GM23248 (cell line): ENCODE data around the gene SUPT5H. TPM values are rescaled to one million over a fixed set of nuclear protein-coding genes. Genes with fewer than 3 reads are reported as not detected.

Experiments
- DNase-seq: peaks from one replicate; pipeline ENCODE4 v3.0.0-alpha.2; 2015
- H2AFZ ChIP-seq: fragments of 200-600 bp; sonication (generic); 2 replicates; pipeline ENCODE4 v1.6.1; 2016; ENCODE audit warnings: antibody characterized with exemption
- H3F3A ChIP-seq: fragments of 200-600 bp; sonication (generic); 2 replicates; pipeline ENCODE4 v1.6.1; 2016; ENCODE audit warnings: mild to moderate bottlenecking, antibody characterized with exemption, mixed run types; ENCODE audit not compliant: insufficient read depth
- H3K27ac ChIP-seq: fragments of 200-600 bp; sonication (generic); 2 replicates; pipeline ENCODE4 v1.5.1; 2016; ENCODE audit warnings: mild to moderate bottlenecking
- H3K27me3 ChIP-seq: fragments of 200-600 bp; sonication (generic); replicated peaks from 2 replicates; pipeline ENCODE4 v1.6.1; 2016; ENCODE audit warnings: mild to moderate bottlenecking; ENCODE audit not compliant: insufficient read depth
- H3K36me3 ChIP-seq: fragments of 200-600 bp; sonication (generic); 2 replicates; pipeline ENCODE4 v1.6.1; 2016; ENCODE audit warnings: low read depth, mild to moderate bottlenecking
- H3K4me1 ChIP-seq: fragments of 200-600 bp; sonication (generic); 2 replicates; pipeline ENCODE4 v1.6.1; 2016; ENCODE audit warnings: mild to moderate bottlenecking; ENCODE audit not compliant: insufficient read depth
- H3K4me2 ChIP-seq: fragments of 200-600 bp; sonication (generic); one replicate; pipeline ENCODE4 v1.6.1; 2016; ENCODE audit warnings: mild to moderate bottlenecking; ENCODE audit not compliant: unreplicated experiment
- H3K4me3 ChIP-seq: fragments of 200-600 bp; sonication (generic); 2 replicates; pipeline ENCODE4 v1.5.1; 2016; ENCODE audit warnings: mild to moderate bottlenecking
- H3K79me2 ChIP-seq: fragments of 200-600 bp; sonication (generic); 2 replicates; pipeline ENCODE4 v1.6.1; 2016; ENCODE audit warnings: mild to moderate bottlenecking; ENCODE audit not compliant: insufficient read depth
- H3K9ac ChIP-seq: fragments of 200-600 bp; sonication (generic); 2 replicates; pipeline ENCODE4 v1.6.1; 2016; ENCODE audit warnings: mild to moderate bottlenecking
- H3K9me2 ChIP-seq: fragments of 200-600 bp; sonication (generic); 2 replicates; pipeline ENCODE4 v1.6.1; 2016; ENCODE audit warnings: mixed run types, mild to moderate bottlenecking, moderate library complexity; ENCODE audit not compliant: insufficient read depth
- H3K9me3 ChIP-seq: fragments of 200-600 bp; sonication (generic); one replicate; pipeline ENCODE4 v1.6.1; 2017; ENCODE audit warnings: low read depth
- H4K20me1 ChIP-seq: fragments of 200-600 bp; sonication (generic); 2 replicates; pipeline ENCODE4 v1.6.0; 2016; ENCODE audit not compliant: insufficient read depth
- EZH2 ChIP-seq: fragments of 200-600 bp; sonication (generic); IDR thresholded peaks from 2 replicates; pipeline ENCODE4 v1.6.1; 2018; ENCODE audit warnings: antibody characterized with exemption, mild to moderate bottlenecking; ENCODE audit not compliant: insufficient read depth, poor library complexity, severe bottlenecking
- EZH2phosphoT487 ChIP-seq: fragments of 200-600 bp; sonication (generic); IDR thresholded peaks from 2 replicates; pipeline ENCODE4 v1.6.1; 2018; ENCODE audit warnings: antibody characterized with exemption, moderate library complexity, mild to moderate bottlenecking, low read depth; ENCODE audit not compliant: insufficient read depth
- WGBS, 2 experiments: methylation state at CpG; one replicate each; pipeline ENCODE4 v1.1.6; 2015 to 2017; ENCODE audit warnings: low lambda C conversion rate in 2 of 2, low coverage in 1 of 2; ENCODE audit errors: missing lambda C conversion rate in 2 of 2; 5-methylcytosine and 5-hydroxymethylcytosine counted together
- in situ Hi-C: fragments of 300-500 bp; cut with MboI; formaldehyde crosslinking; loops from 2 replicates; pipeline ENCODE4 v1.15.0; 2020
- polyA plus RNA-seq: library from polyadenylated mRNA; unstranded; fragments of >200 nt; fragmentation: Nextera tagmentation; extraction: Ambion mirVana; gene quantifications from 2 replicates; pipeline ENCODE4 v1.2.1, GENCODE V29; 2016
- total RNA-seq: library from RNA; depleted of rRNA; stranded (reverse); fragments of >200 nt; shearing (Covaris generic); gene quantifications from 2 replicates; pipeline ENCODE4 v1.2.3, GENCODE V29; 2014

Gene SUPT5H
- total and polyA plus RNA-seq, 2 experiments from 2014 or later = 76.5 to 125 TPM

DNA sequence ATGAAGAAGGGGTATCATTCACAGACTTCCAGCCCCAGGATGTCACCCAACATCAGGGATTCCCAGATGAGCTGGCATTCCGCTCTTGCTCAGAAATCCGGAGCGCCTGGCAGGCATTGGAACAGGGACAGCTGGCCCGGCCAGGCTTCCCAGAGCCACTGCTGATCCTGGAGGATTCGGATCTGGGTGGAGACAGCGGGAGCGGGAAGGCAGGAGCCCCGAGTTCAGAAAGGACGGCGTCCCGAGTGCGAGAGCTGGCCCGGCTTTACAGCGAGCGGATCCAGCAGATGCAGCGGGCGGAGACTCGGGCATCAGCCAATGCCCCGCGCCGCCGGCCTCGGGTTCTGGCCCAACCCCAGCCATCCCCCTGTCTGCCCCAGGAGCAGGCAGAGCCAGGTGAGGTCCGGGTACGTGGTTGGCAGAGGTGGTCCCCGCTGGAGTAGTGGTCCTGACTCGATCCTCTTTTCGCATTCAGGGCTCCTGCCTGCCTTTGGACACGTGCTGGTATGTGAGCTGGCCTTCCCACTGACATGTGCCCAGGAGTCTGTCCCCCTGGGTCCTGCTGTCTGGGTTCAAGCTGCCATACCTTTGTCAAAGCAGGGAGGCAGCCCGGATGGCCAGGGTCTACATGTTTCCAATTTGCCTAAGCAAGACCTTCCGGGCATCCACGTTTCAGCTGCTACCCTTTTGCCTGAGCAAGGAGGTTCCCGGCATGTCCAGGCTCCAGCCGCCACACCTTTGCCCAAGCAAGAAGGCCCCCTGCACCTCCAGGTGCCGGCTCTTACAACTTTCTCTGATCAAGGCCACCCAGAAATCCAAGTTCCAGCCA, 21.9 kb upstream of the SUPT5H start:
- in situ Hi-C loops = no loop called here
- peaks cover 6% of the 10 kb centered on the region; the same call in 1 of the 2 replicates for H3K36me3 ChIP-seq

GRCh38 chr19:39424934-39425333, 20.4 kb upstream of the SUPT5H start:
- WGBS, 2 experiments = 73 to 88% methylated on average over 4 to 16 of the region's 16 CpGs
- no peak overlapping the region for H2AFZ ChIP-seq
- in situ Hi-C loops = no loop called here
- DNase-seq = no peak
- no peaks in the 10 kb centered on the region for H4K20me1 ChIP-seq
- H3K79me2 ChIP-seq = no peaks in the 10 kb centered on the region
- H3K36me3 ChIP-seq = no peaks in the 10 kb centered on the region
- H3K27ac ChIP-seq = no peak overlapping the region
- no peaks in the 10 kb centered on the region for H3K9me3 ChIP-seq
- TF ChIP-seq EZH2phosphoT487 (no peak), EZH2 (no peak)
- no peaks in the 10 kb centered on the region for H3K27me3 ChIP-seq
- H3K4me3 ChIP-seq = no peak overlapping the region
- H3F3A ChIP-seq = peaks cover 43% of the 10 kb centered on the region
- H3K4me1 ChIP-seq = peaks cover 17% of the 10 kb centered on the region
- no peak overlapping the region for H3K4me2 ChIP-seq
- no peak overlapping the region for H3K9ac ChIP-seq
- H3K9me2 ChIP-seq = no peaks in the 10 kb centered on the region

More for the DNA sequence above, 21.9 kb upstream of the SUPT5H start:
- Histone ChIP-seq H3K4me2 (no peak overlapping the region), H3K9ac (no peak overlapping the region), H3K79me2 (no peaks in the 10 kb centered on the region), H3K27me3 (no peaks in the 10 kb centered on the region), H3K4me3 (no peak overlapping the region), H3K27ac (no peak overlapping the region), H4K20me1 (no peaks in the 10 kb centered on the region), H2AFZ (no peak overlapping the region), H3K4me1 (peaks cover 9% of the 10 kb centered on the region), H3K9me2 (no peaks in the 10 kb centered on the region), H3K9me3 (no peaks in the 10 kb centered on the region), H3F3A (peaks cover 29% of the 10 kb centered on the region)
- DNase-seq = no peak
- TF ChIP-seq EZH2phosphoT487 (no peak), EZH2 (no peak)
- 88 to 90% methylated on average over 34 to 35 of the region's 35 CpGs for WGBS, 2 experiments

DNA sequence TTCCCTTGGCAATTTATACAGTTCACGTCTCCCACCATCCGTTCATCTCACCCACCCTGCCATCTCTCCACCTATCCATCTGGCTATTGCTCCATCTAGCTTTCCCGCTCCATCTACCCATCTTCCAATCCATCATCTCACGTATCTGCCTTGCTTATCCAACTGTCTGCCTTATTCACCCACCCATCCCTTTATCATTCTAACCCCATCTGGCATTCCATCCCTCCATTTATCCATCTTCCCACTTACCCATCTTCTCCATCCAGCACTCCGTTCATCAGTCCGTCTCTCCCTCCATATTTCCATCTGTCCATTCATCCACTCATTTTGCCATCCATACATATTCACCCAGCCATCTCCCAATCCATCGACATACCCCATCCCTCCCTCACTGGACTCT, 19.6 kb upstream of the SUPT5H start:
- H3F3A ChIP-seq = peaks cover 51% of the 10 kb centered on the region
- H3K9me2 ChIP-seq = no peaks in the 10 kb centered on the region
- no peak overlapping the region for H3K27ac ChIP-seq
- no peaks in the 10 kb centered on the region for H3K27me3 ChIP-seq
- no peaks in the 10 kb centered on the region for H3K9me3 ChIP-seq
- no peak for DNase-seq
- H3K4me3 ChIP-seq = no peak overlapping the region
- H3K4me1 ChIP-seq = peaks cover 17% of the 10 kb centered on the region
- in situ Hi-C loops = no loop called here
- WGBS, 2 experiments = 87 to 92% methylated on average over 7 of the region's 7 CpGs
- TF ChIP-seq EZH2 (no peak), EZH2phosphoT487 (no peak)
- no peaks in the 10 kb centered on the region for H4K20me1 ChIP-seq
- no peak overlapping the region for H2AFZ ChIP-seq
- H3K79me2 ChIP-seq = no peaks in the 10 kb centered on the region
- no peak overlapping the region for H3K9ac ChIP-seq
- H3K36me3 ChIP-seq = no peaks in the 10 kb centered on the region
- H3K4me2 ChIP-seq = no peak overlapping the region

- no peaks in the 10 kb centered on the region for H3K79me2 ChIP-seq
- no peaks in the 10 kb centered on the region for H4K20me1 ChIP-seq
- DNase-seq = no peak
- in situ Hi-C loops = no loop called here
- H3F3A ChIP-seq = peaks cover 56% of the 10 kb centered on the region
- H3K4me3 ChIP-seq = no peak overlapping the region
- no peak overlapping the region for H2AFZ ChIP-seq
- WGBS, 2 experiments = 35% methylated on average over 5 of the region's 5 CpGs
- H3K36me3 ChIP-seq = no peaks in the 10 kb centered on the region
- TF ChIP-seq EZH2phosphoT487 (no peak), EZH2 (no peak)
- H3K27ac ChIP-seq = no peak overlapping the region
- H3K4me2 ChIP-seq = no peak overlapping the region
- H3K4me1 ChIP-seq = peaks cover 17% of the 10 kb centered on the region
- H3K9ac ChIP-seq = no peak overlapping the region
- H3K27me3 ChIP-seq = no peaks in the 10 kb centered on the region
- no peaks in the 10 kb centered on the region for H3K9me2 ChIP-seq
- H3K9me3 ChIP-seq = no peaks in the 10 kb centered on the region
These were observed 19.2 kb upstream of the SUPT5H start for GRCh38 chr19:39426170-39426569.
